Measurements from ENCODE around the gene MESP1.
"Not testable (repeated sequence)": the region's sequence is repeated elsewhere in the genome, so short reads cannot be mapped to it uniquely, and the experiment has no call there.

Gene MESP1, protein sequence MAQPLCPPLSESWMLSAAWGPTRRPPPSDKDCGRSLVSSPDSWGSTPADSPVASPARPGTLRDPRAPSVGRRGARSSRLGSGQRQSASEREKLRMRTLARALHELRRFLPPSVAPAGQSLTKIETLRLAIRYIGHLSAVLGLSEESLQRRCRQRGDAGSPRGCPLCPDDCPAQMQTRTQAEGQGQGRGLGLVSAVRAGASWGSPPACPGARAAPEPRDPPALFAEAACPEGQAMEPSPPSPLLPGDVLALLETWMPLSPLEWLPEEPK

DNA sequence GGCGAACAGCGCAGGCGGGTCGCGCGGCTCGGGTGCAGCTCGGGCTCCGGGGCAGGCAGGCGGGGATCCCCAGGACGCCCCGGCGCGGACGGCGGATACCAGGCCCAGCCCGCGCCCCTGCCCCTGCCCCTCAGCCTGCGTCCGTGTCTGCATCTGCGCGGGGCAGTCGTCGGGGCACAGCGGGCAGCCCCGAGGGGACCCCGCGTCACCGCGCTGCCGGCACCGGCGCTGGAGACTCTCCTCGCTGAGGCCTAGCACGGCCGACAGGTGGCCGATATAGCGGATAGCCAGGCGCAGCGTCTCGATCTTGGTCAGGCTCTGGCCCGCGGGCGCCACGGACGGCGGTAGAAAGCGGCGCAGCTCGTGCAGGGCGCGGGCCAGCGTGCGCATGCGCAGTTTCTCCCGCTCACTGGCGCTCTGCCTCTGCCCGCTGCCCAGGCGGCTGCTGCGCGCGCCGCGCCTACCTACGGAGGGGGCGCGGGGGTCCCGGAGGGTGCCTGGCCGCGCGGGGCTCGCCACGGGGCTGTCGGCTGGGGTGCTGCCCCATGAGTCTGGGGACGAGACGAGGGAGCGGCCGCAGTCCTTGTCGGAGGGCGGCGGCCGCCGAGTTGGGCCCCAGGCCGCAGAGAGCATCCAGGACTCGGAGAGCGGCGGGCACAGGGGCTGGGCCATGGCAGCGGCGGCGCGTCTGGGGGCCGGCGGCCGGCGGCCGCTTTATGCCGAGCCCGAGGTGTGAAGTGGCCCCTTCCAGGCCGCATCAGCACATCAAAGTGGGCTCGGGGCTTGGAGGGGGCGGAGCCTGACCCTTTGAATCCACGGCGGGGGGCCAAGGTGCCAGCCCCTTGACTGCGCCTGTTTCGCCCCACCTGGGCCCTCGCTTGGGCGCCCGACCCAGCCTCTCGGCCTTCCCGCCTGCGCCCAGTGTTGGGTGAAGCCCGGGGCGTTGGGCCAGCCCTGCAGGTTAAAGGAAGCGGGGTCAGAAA, at the start of gene MESP1:
Gene MESP1, minus strand, starts transcription at position 690 of the 983 bp plus-strand sequence. Its CDS starts 18 bp downstream, at position 672.
- peak within 1 kb of the TSS; percentile 41 for H3K4me3 ChIP-seq (ENCODE audit: low read depth, low read length)
- H3K9me3 ChIP-seq (ENCODE audit: control insufficient read depth, insufficient read depth, low read length) = no peaks in the 10 kb centered on the region
- peaks cover 10% of the 10 kb centered on the region for H3K4me1 ChIP-seq (ENCODE audit: control insufficient read depth, insufficient read depth, low read length)
- H3K9ac ChIP-seq (ENCODE audit: low read depth, low read length) = no peak within 1 kb of the TSS
- H3K27me3 ChIP-seq (ENCODE audit: control insufficient read depth, insufficient read depth, low read length) = peaks cover 62% of the 10 kb centered on the region
- H3K36me3 ChIP-seq (ENCODE audit: control insufficient read depth, insufficient read depth, low read length) = no peaks in the 10 kb centered on the region

DNA sequence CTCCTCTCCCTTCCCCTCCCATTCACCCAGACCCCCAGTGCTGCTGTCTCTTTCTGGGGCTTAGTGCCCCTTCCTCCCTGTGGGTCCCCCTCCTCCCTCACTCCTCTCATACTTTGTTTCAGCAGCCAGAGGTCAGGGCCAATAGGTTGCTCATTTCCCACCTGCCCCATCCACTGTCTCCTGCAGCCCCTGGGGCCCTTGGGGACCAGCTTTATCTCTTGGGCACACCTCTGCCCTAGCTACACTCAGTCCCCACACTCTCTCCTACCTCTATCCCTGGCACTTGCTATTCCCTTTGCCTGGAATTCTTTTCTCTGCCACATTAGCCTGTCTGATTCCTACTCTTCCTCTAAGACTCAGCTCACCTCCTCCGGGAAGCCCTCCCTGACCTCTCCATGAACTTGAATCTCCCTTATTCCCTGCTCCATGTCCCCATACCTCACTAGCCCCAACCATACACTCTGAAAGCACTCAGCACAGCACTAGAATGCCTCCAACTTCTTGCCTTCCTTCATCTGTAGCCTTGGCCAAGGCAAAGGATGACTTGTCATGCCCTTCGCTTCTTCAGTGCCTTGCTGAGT, 49.0 kb upstream of the MESP1 start:
- no peak overlapping the region for H3K9ac ChIP-seq (ENCODE audit: low read depth, low read length)
- no peak overlapping the region for H3K4me3 ChIP-seq (ENCODE audit: low read depth, low read length)

DNA sequence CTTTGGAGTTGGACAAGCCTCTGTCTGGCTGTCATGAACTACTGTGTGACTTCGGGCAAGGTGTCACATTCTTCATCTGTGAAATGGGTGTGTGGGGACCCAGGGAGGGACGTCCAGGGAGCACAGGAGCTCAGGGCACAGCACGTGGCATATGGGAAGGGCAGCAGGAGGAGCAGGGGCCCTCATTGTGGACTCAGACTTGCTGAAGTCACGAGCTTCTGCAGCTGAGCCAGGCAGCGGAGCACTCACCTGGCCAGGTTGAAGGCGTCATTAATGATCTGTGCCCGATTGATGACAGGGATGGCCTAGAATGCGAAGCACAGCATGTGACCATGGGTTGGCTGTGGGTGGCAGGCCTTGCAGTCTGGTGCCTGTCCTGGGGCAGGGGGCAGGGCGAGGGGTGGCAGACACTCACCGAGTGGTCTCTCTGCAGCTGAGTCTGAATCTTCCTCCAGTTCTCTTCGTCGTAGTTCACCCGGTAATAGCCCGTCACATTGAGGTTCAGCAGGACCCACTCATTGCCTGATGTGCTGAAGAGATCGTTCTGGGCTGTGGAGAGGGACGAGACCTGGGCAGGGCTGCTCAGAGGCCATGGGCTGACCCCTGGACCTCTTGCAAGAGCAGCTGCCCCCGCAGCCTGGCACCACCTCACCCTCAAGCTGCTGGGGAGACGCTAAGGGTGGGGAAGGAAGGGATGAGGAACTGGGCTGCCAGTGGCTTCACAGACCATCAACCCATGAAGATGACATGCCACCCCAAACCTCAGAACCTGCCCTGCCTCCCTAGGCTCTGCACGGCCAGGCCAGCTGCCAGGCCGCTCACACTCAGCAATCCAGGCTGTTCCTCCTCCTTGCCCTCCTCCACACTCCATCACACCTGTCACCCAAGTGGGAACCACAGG, 48.2 kb upstream of the MESP1 start:
- H3K9ac ChIP-seq (ENCODE audit: low read depth, low read length) = no peak overlapping the region
- H3K4me3 ChIP-seq (ENCODE audit: low read depth, low read length) = no peak overlapping the region
- no peaks in the 10 kb centered on the region for H3K27me3 ChIP-seq (ENCODE audit: control insufficient read depth, insufficient read depth, low read length)
- H3K36me3 ChIP-seq (ENCODE audit: control insufficient read depth, insufficient read depth, low read length) = no peaks in the 10 kb centered on the region
- no peaks in the 10 kb centered on the region for H3K4me1 ChIP-seq (ENCODE audit: control insufficient read depth, insufficient read depth, low read length)
- no peaks in the 10 kb centered on the region for H3K9me3 ChIP-seq (ENCODE audit: control insufficient read depth, insufficient read depth, low read length)

More for the DNA sequence above, 49.0 kb upstream of the MESP1 start:
- no peaks in the 10 kb centered on the region for H3K4me1 ChIP-seq (ENCODE audit: control insufficient read depth, insufficient read depth, low read length)
- no peaks in the 10 kb centered on the region for H3K27me3 ChIP-seq (ENCODE audit: control insufficient read depth, insufficient read depth, low read length)
- no peaks in the 10 kb centered on the region for H3K9me3 ChIP-seq (ENCODE audit: control insufficient read depth, insufficient read depth, low read length)
- no peaks in the 10 kb centered on the region for H3K36me3 ChIP-seq (ENCODE audit: control insufficient read depth, insufficient read depth, low read length)

DNA sequence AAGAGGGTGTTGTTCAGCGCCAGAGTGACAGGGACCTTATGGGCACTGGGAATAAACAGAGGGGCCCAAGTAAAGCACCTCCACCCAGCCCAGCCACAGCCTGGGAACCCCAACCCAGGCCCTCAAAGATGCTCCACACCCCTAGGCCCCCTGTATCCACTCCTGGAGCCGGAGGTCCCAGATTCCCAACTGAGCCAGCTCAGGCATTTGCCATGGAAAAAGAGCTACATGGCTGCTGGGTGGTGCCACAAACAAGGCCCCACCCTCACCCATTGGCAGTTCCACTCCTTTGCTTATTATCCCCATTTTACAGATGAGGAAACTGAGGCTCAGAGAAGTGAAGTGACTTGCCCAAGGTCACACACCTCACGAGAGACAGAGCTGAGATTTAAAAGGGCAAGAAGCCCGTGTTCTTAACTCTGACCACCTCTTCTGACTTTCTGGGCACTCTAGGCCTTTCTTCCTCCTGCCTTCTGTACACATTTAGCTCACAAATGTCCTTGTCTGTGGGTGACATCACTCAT, 46.7 kb upstream of the MESP1 start:
- Histone ChIP-seq H3K9me3 (ENCODE audit: control insufficient read depth, insufficient read depth, low read length) (no peaks in the 10 kb centered on the region), H3K27me3 (ENCODE audit: control insufficient read depth, insufficient read depth, low read length) (no peaks in the 10 kb centered on the region), H3K4me1 (ENCODE audit: control insufficient read depth, insufficient read depth, low read length) (no peaks in the 10 kb centered on the region), H3K4me3 (ENCODE audit: low read depth, low read length) (no peak overlapping the region), H3K36me3 (ENCODE audit: control insufficient read depth, insufficient read depth, low read length) (no peaks in the 10 kb centered on the region), H3K9ac (ENCODE audit: low read depth, low read length) (no peak overlapping the region)

DNA sequence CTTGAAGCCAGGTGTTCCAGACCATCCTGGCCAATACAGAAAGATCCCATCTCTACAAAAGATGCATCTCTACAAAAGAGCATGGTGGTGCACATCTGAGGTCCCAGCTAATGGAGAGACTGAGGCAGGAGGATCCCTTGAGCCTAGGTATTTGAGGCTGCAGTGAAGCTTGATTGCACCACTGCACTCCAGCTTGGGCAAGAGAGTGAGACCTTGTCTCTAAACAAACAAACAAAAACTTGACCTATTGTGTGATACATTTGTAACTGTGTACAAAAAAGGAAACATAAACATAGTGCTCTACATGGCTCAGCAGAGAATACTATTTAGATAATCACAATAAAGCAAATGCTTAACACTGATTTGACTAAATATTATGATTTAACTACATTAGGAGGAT, 44.9 kb upstream of the MESP1 start:
- no peaks in the 10 kb centered on the region for H3K9me3 ChIP-seq (ENCODE audit: control insufficient read depth, insufficient read depth, low read length)
- no peak overlapping the region for H3K4me3 ChIP-seq (ENCODE audit: low read depth, low read length)
- H3K27me3 ChIP-seq (ENCODE audit: control insufficient read depth, insufficient read depth, low read length) = no peaks in the 10 kb centered on the region
- H3K9ac ChIP-seq (ENCODE audit: low read depth, low read length) = no peak overlapping the region
- no peaks in the 10 kb centered on the region for H3K4me1 ChIP-seq (ENCODE audit: control insufficient read depth, insufficient read depth, low read length)
- H3K36me3 ChIP-seq (ENCODE audit: control insufficient read depth, insufficient read depth, low read length) = no peaks in the 10 kb centered on the region

DNA sequence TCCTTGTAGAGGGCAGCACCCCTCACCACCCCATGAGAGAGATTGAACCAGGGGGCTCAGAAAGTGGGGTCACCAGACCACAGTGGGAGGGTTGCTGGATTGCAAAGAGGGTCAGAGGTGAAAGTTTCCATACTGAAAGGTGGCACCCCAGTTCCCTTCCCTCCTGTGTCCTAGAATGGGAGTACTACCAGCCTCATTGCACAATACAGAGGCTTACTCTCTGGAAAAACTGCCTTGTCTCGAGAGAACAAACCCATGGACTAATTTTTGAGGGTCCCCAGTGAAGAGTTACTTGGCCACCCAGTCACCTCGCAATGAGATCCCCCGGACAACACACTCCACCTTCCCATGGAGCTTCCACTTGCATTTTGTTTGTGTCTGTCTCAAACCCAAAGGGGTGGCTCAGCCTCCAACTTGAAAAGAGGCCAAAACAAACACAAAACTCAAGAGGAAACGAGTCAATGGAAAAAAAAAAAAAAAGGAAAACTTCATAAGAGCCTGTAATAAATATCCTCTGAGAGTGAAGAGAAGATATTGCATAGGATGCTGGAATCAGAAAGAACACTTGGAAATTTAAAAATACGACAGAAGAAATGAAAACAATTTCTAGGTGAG, 43.7 kb upstream of the MESP1 start:
- no peak overlapping the region for H3K9ac ChIP-seq (ENCODE audit: low read depth, low read length)
- H3K27me3 ChIP-seq (ENCODE audit: control insufficient read depth, insufficient read depth, low read length) = no peaks in the 10 kb centered on the region
- no peaks in the 10 kb centered on the region for H3K4me1 ChIP-seq (ENCODE audit: control insufficient read depth, insufficient read depth, low read length)
- H3K9me3 ChIP-seq (ENCODE audit: control insufficient read depth, insufficient read depth, low read length) = no peaks in the 10 kb centered on the region
- H3K36me3 ChIP-seq (ENCODE audit: control insufficient read depth, insufficient read depth, low read length) = no peaks in the 10 kb centered on the region
- no peak overlapping the region for H3K4me3 ChIP-seq (ENCODE audit: low read depth, low read length)

DNA sequence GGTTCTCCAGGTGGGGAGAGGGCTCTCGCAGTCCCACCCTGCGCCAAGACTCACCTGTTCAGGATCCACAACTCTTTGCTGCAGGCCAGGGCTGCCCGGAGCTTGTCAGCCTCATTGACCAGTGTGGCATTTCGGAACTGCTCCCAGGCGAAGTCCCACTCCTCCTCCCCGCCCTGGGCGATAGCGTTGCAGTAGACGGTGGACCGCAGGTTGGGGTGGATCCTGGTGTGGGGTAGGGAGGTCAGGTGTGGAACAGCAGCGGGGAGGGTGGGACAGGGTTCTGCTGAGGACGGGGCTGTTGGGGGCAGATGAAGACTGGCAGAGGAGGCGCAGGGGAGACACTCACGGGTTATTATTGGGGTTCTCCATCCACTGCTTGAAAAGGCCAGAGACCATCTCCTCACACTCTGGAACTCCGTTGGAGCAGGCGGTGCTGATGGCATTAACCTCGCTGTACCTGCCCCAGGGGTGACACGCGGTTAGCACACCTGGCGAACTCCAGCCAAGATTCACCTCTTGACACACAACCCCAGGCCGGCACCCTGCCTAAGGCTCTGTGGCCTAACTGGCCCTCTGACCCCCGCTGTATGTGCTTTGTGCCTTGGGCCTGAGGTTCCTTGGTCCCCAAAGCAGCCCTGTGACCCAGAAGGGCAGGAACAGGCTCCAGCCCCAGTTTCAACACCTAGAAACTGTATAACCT, 41.2 kb upstream of the MESP1 start:
- Histone ChIP-seq H3K9ac (ENCODE audit: low read depth, low read length) (no peak overlapping the region), H3K27me3 (ENCODE audit: control insufficient read depth, insufficient read depth, low read length) (no peaks in the 10 kb centered on the region), H3K36me3 (ENCODE audit: control insufficient read depth, insufficient read depth, low read length) (no peaks in the 10 kb centered on the region), H3K4me1 (ENCODE audit: control insufficient read depth, insufficient read depth, low read length) (no peaks in the 10 kb centered on the region), H3K9me3 (ENCODE audit: control insufficient read depth, insufficient read depth, low read length) (no peaks in the 10 kb centered on the region), H3K4me3 (ENCODE audit: low read depth, low read length) (no peak overlapping the region)

DNA sequence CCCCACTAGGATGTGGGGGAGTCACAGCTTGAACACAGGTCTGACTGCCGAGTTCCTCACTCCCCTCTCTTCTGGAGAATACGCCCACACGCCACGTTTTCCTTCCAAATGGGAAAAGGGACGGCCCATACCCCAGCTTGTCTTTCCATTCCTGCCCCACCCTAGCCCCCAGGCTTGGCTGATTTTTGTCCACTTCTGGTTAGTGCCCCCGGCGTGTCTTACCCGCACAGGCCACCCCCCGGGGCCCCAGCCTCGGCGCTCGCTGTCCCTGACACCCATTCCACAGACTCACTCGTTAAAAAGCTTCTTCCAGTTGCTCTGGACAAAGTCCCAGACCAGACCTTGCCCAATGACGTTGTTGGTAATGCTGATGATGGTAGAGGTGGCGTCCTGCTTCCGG, 39.6 kb upstream of the MESP1 start:
- no peaks in the 10 kb centered on the region for H3K27me3 ChIP-seq (ENCODE audit: control insufficient read depth, insufficient read depth, low read length)
- no peaks in the 10 kb centered on the region for H3K9me3 ChIP-seq (ENCODE audit: control insufficient read depth, insufficient read depth, low read length)

DNA sequence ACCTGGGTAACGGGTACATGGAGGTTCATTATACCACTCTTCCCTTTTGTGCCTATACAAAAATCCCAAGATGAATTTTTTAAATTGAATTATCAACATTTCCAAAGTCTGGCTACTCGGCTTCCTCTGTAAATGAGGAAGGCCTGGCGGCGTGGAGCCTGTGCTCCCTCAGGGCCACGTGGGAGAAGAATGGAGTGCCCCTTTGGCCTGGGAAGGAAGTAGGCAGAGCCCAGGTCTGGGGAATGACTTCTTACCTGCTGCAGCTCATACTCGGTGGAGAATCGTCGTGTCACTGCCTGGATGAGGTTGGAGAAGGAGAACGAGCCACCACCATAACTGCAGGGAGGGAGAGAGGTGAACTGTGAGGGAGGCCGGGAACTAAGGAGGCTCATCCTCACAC, 39.2 kb upstream of the MESP1 start:
- H3K27me3 ChIP-seq (ENCODE audit: control insufficient read depth, insufficient read depth, low read length) = no peaks in the 10 kb centered on the region
- no peaks in the 10 kb centered on the region for H3K4me1 ChIP-seq (ENCODE audit: control insufficient read depth, insufficient read depth, low read length)
- H3K4me3 ChIP-seq (ENCODE audit: low read depth, low read length) = no peak overlapping the region
- H3K36me3 ChIP-seq (ENCODE audit: control insufficient read depth, insufficient read depth, low read length) = no peaks in the 10 kb centered on the region
- no peaks in the 10 kb centered on the region for H3K9me3 ChIP-seq (ENCODE audit: control insufficient read depth, insufficient read depth, low read length)
- H3K9ac ChIP-seq (ENCODE audit: low read depth, low read length) = no peak overlapping the region

More for the DNA sequence above, 39.6 kb upstream of the MESP1 start:
- no peaks in the 10 kb centered on the region for H3K36me3 ChIP-seq (ENCODE audit: control insufficient read depth, insufficient read depth, low read length)
- H3K4me1 ChIP-seq (ENCODE audit: control insufficient read depth, insufficient read depth, low read length) = no peaks in the 10 kb centered on the region
- no peak overlapping the region for H3K4me3 ChIP-seq (ENCODE audit: low read depth, low read length)
- H3K9ac ChIP-seq (ENCODE audit: low read depth, low read length) = no peak overlapping the region

DNA sequence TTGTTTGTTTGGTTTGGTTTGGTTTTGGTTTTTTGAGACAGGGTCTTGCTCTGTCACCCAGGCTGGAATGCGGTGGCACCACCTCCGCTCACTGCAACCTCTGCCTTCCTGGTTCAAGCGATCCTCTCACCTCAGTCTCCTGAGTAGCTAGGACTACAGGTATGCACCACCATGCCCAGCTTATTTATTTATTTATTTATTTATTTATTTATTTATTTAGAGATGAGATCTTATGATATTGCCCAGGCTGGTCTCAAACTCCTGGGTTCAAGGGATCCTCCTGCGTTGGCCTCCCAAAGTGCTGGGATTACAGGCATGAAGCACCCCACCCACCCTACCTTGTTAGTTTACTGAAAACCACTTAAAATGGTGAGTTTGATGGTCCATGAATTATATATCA, 37.5 kb upstream of the MESP1 start:
- not testable (repeated sequence) for H3K4me3 ChIP-seq (ENCODE audit: low read depth, low read length); H3K36me3 ChIP-seq (ENCODE audit: control insufficient read depth, insufficient read depth, low read length); H3K9ac ChIP-seq (ENCODE audit: low read depth, low read length); H3K27me3 ChIP-seq (ENCODE audit: control insufficient read depth, insufficient read depth, low read length); H3K4me1 ChIP-seq (ENCODE audit: control insufficient read depth, insufficient read depth, low read length); H3K9me3 ChIP-seq (ENCODE audit: control insufficient read depth, insufficient read depth, low read length)
